ENCODE results near the gene ADD2.
"Not testable (repeated sequence)": the region's sequence is repeated elsewhere in the genome, so short reads cannot be mapped to it uniquely, and the experiment has no call there.

The ADD2 gene

GRCh38 chr2:70748002-70748784, 19.8 kb downstream of the ADD2 start:
- no peak for DNase-seq

- no peak for DNase-seq
Measured at GRCh38 chr2:70747284-70747683, 20.7 kb downstream of the ADD2 start.

- no peak for DNase-seq
Measured at GRCh38 chr2:70746094-70746974, 21.7 kb downstream of the ADD2 start.

GRCh38 chr2:70745276-70745825, 22.6 kb downstream of the ADD2 start:
- no peak for DNase-seq

GRCh38 chr2:70744397-70744796, 23.6 kb downstream of the ADD2 start:
- no peak for DNase-seq

- no peak for DNase-seq
Measured at GRCh38 chr2:70743677-70744076, 24.3 kb downstream of the ADD2 start.

- DNase-seq = no peak
Measured at GRCh38 chr2:70743068-70743467, 24.9 kb downstream of the ADD2 start.

GRCh38 chr2:70739492-70739891, 28.5 kb downstream of the ADD2 start:
- not testable (repeated sequence) for DNase-seq

- no peak for DNase-seq
Measured at GRCh38 chr2:70738159-70738558, 29.8 kb downstream of the ADD2 start.

GRCh38 chr2:70735071-70735470, 32.9 kb downstream of the ADD2 start:
- no peak for DNase-seq

GRCh38 chr2:70733646-70734180, 34.3 kb downstream of the ADD2 start:
- DNase-seq = no peak

GRCh38 chr2:70732766-70733645, 35.0 kb downstream of the ADD2 start:
- no peak for DNase-seq

- DNase-seq = no peak
Measured at GRCh38 chr2:70730730-70731129, 37.3 kb downstream of the ADD2 start.

- no peak for DNase-seq
Measured at GRCh38 chr2:70729647-70730046, 38.4 kb downstream of the ADD2 start.

- DNase-seq = no peak
Measured at GRCh38 chr2:70728128-70728527, 39.9 kb downstream of the ADD2 start.

GRCh38 chr2:70726947-70727725, 40.9 kb downstream of the ADD2 start:
- DNase-seq = no peak

- DNase-seq = no peak
Measured at GRCh38 chr2:70725505-70725904, 42.5 kb downstream of the ADD2 start.

GRCh38 chr2:70724366-70724765, 43.6 kb downstream of the ADD2 start:
- no peak for DNase-seq

GRCh38 chr2:70723286-70723885, 44.6 kb downstream of the ADD2 start:
- no peak for DNase-seq

GRCh38 chr2:70720124-70720523, 47.9 kb downstream of the ADD2 start:
- no peak for DNase-seq

GRCh38 chr2:70719231-70719630, 48.8 kb downstream of the ADD2 start:
- DNase-seq = no peak

Data from inflammatory macrophage treated with lipopolysaccharide for 4 hours (primary cell).